ENCODE results near the gene KCNQ1.

GRCh38 chr11:2827792-2828191, 383.0 kb downstream of the KCNQ1 start:
- TF ChIP-seq POLR2A (IDR thresholded peaks at IDR 0.05; ENCODE audit: low read depth, low read length), result no peak
- TF ChIP-seq POLR2AphosphoS5 (IDR thresholded peaks at IDR 0.05; ENCODE audit: low read depth, low read length), result no peak

Measured in GM12892 (cell line).